H1 (cell line): ENCODE results near the gene MPP2. TPM values are rescaled to one million over a fixed set of nuclear protein-coding genes. Genes with fewer than 3 reads are reported as not detected.

Experiments used
- CTCF ChIA-PET: fragments of 300-600 bp; sonication (Branson Sonifier 250); formaldehyde crosslinking; loops from one replicate; lab custom pipeline; 2021; ENCODE audit not compliant: partially characterized antibody; lab: Charles Lee
- POLR2A ChIA-PET: fragments of 300-600 bp; sonication (Branson Sonifier 250); formaldehyde crosslinking; loops from one replicate; lab custom pipeline; 2021; ENCODE audit warnings: inconsistent platforms; ENCODE audit not compliant: partially characterized antibody; lab: Charles Lee
- DNase-seq, 2 experiments: peaks; one replicate each; pipeline versions ENCODE4 v3.0.0 to v3.0.0-alpha.2; 2010 to 2022; ENCODE audit warnings: low spot score in 2 of 2, low read depth in 1 of 2, mixed read lengths in 1 of 2
- FAIRE-seq: peaks from 2 replicates; lab custom pipeline; 2011; peaks lifted over from hg19 to GRCh38; lab: Jason Lieb, UNC
- H2AFZ ChIP-seq: 2 replicates; pipeline ENCODE4 v1.8.1; 2012; ENCODE audit warnings: low read length, inconsistent platforms
- H2AK5ac ChIP-seq: 2 replicates; pipeline ENCODE4 v1.6.1; 2013; ENCODE audit warnings: low read depth, low read length
- H2BK120ac ChIP-seq: replicated peaks from 2 replicates; pipeline ENCODE3; 2013; ENCODE audit warnings: low read depth, low read length, inconsistent platforms
- H2BK12ac ChIP-seq: 2 replicates; pipeline ENCODE4 v1.6.1; 2013; ENCODE audit warnings: low read depth, low read length
- H2BK15ac ChIP-seq: 2 replicates; pipeline ENCODE4 v1.6.1; 2013; ENCODE audit warnings: low read length
- H2BK20ac ChIP-seq: 2 replicates; pipeline ENCODE4 v1.6.1; 2013; ENCODE audit warnings: low read length
- H2BK5ac ChIP-seq: 2 replicates; pipeline ENCODE4 v1.6.1; 2013; ENCODE audit warnings: low read depth, low read length
- H3K14ac ChIP-seq: 2 replicates; pipeline ENCODE4 v1.6.1; 2013; ENCODE audit warnings: inconsistent platforms; ENCODE audit not compliant: insufficient read length
- H3K18ac ChIP-seq: 2 replicates; pipeline ENCODE4 v1.6.1; 2013; ENCODE audit warnings: low read length; ENCODE audit errors: extremely low read depth
- H3K23ac ChIP-seq: 2 replicates; pipeline ENCODE4 v1.6.1; 2013; ENCODE audit warnings: inconsistent platforms; ENCODE audit not compliant: insufficient read length
- H3K23me2 ChIP-seq: 2 replicates; pipeline ENCODE4 v1.6.1; 2013; ENCODE audit warnings: low read depth, low read length
- H3K27ac ChIP-seq: 2 replicates; pipeline ENCODE4 v1.6.1; 2011; ENCODE audit warnings: low read depth, low read length, inconsistent platforms
- H3K27me3 ChIP-seq, 4 experiments: replicated peaks in 1 of 4; 1 replicate in 1 of 4; 2 replicates in 3 of 4; pipeline versions ENCODE4 v1.6.1 to v1.8.1; 2011 to 2013; ENCODE audit warnings: low read length in 3 of 4, mild to moderate bottlenecking in 3 of 4, inconsistent platforms in 2 of 4, mixed read lengths in 2 of 4, moderate library complexity in 1 of 4; ENCODE audit not compliant: control insufficient read depth in 3 of 4, insufficient read depth in 3 of 4; ENCODE audit errors: extremely low read depth in 1 of 4
- H3K36me3 ChIP-seq, 4 experiments: 2 replicates each; pipeline versions ENCODE4 v1.6.1 to v1.8.1; 2011 to 2013; ENCODE audit warnings: mild to moderate bottlenecking in 4 of 4, low read length in 3 of 4, moderate library complexity in 2 of 4, control low read depth in 1 of 4, inconsistent platforms in 1 of 4; ENCODE audit not compliant: insufficient read depth in 4 of 4, control insufficient read depth in 2 of 4
- H3K4ac ChIP-seq: replicated peaks from 2 replicates; pipeline ENCODE3; 2013; ENCODE audit warnings: low read length, low read depth, mixed read lengths, inconsistent platforms; ENCODE audit not compliant: insufficient read length
- H3K4me1 ChIP-seq, 4 experiments: replicated peaks in 1 of 4; 1 replicate in 1 of 4; 2 replicates in 3 of 4; pipeline versions ENCODE4 v1.6.1 to v1.8.1; 2011 to 2013; ENCODE audit warnings: low read length in 3 of 4, inconsistent platforms in 2 of 4, mixed read lengths in 1 of 4; ENCODE audit not compliant: insufficient read depth in 4 of 4, control insufficient read depth in 3 of 4
- H3K4me2 ChIP-seq, 2 experiments: 2 replicates each; pipeline versions ENCODE4 v1.6.1 to v1.8.1; 2011 to 2013; ENCODE audit warnings: low read depth in 2 of 2, low read length in 2 of 2, control low read depth in 1 of 2, inconsistent platforms in 1 of 2, mild to moderate bottlenecking in 1 of 2; ENCODE audit not compliant: insufficient read depth in 1 of 2
- H3K4me3 ChIP-seq, 4 experiments: fragments of 200-600, 300-600 bp in 1 of 4; sonication (generic), shearing (Covaris generic), sonication (Bioruptor Twin) in 1 of 4; 2 replicates each; pipeline versions ENCODE4 v1.5.1 to v1.8.1; 2011 to 2016; ENCODE audit warnings: low read length in 4 of 4, low read depth in 3 of 4, control low read depth in 2 of 4, inconsistent platforms in 2 of 4, mild to moderate bottlenecking in 2 of 4, mixed read lengths in 1 of 4, moderate library complexity in 1 of 4; ENCODE audit not compliant: insufficient read depth in 2 of 4; ENCODE audit errors: extremely low read depth in 1 of 4
- H3K56ac ChIP-seq: replicated peaks from 2 replicates; pipeline ENCODE3; 2013; ENCODE audit warnings: low read depth, mild to moderate bottlenecking, mixed read lengths, low read length, inconsistent platforms; ENCODE audit not compliant: insufficient read length
- H3K79me1 ChIP-seq: 2 replicates; pipeline ENCODE4 v1.6.1; 2013; ENCODE audit warnings: low read depth, low read length, control low read depth
- H3K79me2 ChIP-seq, 2 experiments: 2 replicates each; pipeline versions ENCODE4 v1.6.1 to v1.8.1; 2012 to 2013; ENCODE audit warnings: low read length in 2 of 2, mild to moderate bottlenecking in 2 of 2, inconsistent platforms in 1 of 2; ENCODE audit not compliant: insufficient read depth in 2 of 2, control insufficient read depth in 1 of 2
- H3K9ac ChIP-seq, 4 experiments: replicated peaks in 1 of 4; 1 replicate in 1 of 4; 2 replicates in 3 of 4; pipeline versions ENCODE4 v1.6.1 to v1.8.1; 2011 to 2013; ENCODE audit warnings: low read depth in 3 of 4, low read length in 3 of 4, control low read depth in 2 of 4, mild to moderate bottlenecking in 2 of 4, moderate library complexity in 2 of 4, inconsistent platforms in 1 of 4; ENCODE audit errors: extremely low read depth in 1 of 4
- H3K9me3 ChIP-seq, 2 experiments: 2 replicates each; pipeline versions ENCODE4 v1.6.1 to v1.8.1; 2012 to 2013; ENCODE audit warnings: mild to moderate bottlenecking in 2 of 2, moderate library complexity in 2 of 2, control low read depth in 1 of 2, inconsistent platforms in 1 of 2, low read depth in 1 of 2, low read length in 1 of 2, mixed read lengths in 1 of 2; ENCODE audit not compliant: insufficient read depth in 2 of 2
- H4K20me1 ChIP-seq, 2 experiments: replicated peaks in 1 of 2; 2 replicates each; pipeline versions ENCODE3 to v1.8.1; 2011 to 2013; ENCODE audit warnings: inconsistent platforms in 2 of 2, low read length in 2 of 2, mild to moderate bottlenecking in 1 of 2; ENCODE audit not compliant: insufficient read depth in 2 of 2, control insufficient read depth in 1 of 2
- H4K5ac ChIP-seq: 2 replicates; pipeline ENCODE4 v1.6.1; 2013; ENCODE audit warnings: low read length, low read depth, mixed read lengths, inconsistent platforms; ENCODE audit not compliant: insufficient read length
- H4K8ac ChIP-seq: 2 replicates; pipeline ENCODE4 v1.8.0; 2013; ENCODE audit warnings: mild to moderate bottlenecking, moderate library complexity, low read length, inconsistent platforms; ENCODE audit not compliant: insufficient read depth; ENCODE audit errors: extremely low read depth
- H4K91ac ChIP-seq: replicated peaks from 2 replicates; pipeline ENCODE3; 2013; ENCODE audit warnings: low read length, mixed read lengths, inconsistent platforms; ENCODE audit not compliant: insufficient read length
- ASH2L ChIP-seq: fragments of 200-600, 300-600 bp; sonication (generic); IDR thresholded peaks from one replicate; pipeline ENCODE4 v1.7.1; 2017; ENCODE audit warnings: low read length
- BACH1 ChIP-seq: IDR thresholded peaks from 2 replicates; pipeline ENCODE4 v1.6.1; 2012; ENCODE audit warnings: low read length, improper control_type of control experiment
- E2F6 ChIP-seq: IDR thresholded peaks from 2 replicates; pipeline ENCODE4 v1.6.1; 2012; ENCODE audit warnings: inconsistent platforms
- EGR1 ChIP-seq: IDR thresholded peaks from 2 replicates; pipeline ENCODE4 v1.6.1; 2011; ENCODE audit warnings: low read depth, low read length, borderline replicate concordance
- POLR2A ChIP-seq, 2 experiments: IDR thresholded peaks; 1 replicate in 1 of 2; 2 replicates in 1 of 2; pipeline ENCODE4 v1.6.1; 2011; ENCODE audit warnings: low read depth in 2 of 2, low read length in 2 of 2, mild to moderate bottlenecking in 2 of 2; ENCODE audit errors: control extremely low read depth in 1 of 2
- RXRA ChIP-seq: IDR thresholded peaks from 2 replicates; pipeline ENCODE4 v1.6.1; 2011; ENCODE audit warnings: low read depth, mild to moderate bottlenecking, low read length, moderate library complexity; ENCODE audit not compliant: insufficient read depth
- SP1 ChIP-seq: IDR thresholded peaks from 2 replicates; pipeline ENCODE4 v1.6.1; 2011; ENCODE audit warnings: low read depth, low read length
- TBP ChIP-seq: IDR thresholded peaks from 2 replicates; pipeline ENCODE4 v1.6.1; 2011; ENCODE audit warnings: low read depth, low read length, improper control_type of control experiment
- ZNF274 ChIP-seq: IDR thresholded peaks from 2 replicates; pipeline ENCODE4 v1.7.0; 2012; ENCODE audit warnings: low read length, borderline replicate concordance; ENCODE audit errors: extremely low read depth
- WGBS, 2 experiments: shearing (Covaris generic) in 1 of 2; methylation state at CpG; one replicate each; pipeline versions ENCODE4 v1.1.6 to v1.1.7; 2013 to 2015; ENCODE audit warnings: low lambda C conversion rate in 2 of 2, mixed read lengths in 2 of 2, inconsistent platforms in 1 of 2, low coverage in 1 of 2, missing lambda C conversion rate in 1 of 2; ENCODE audit not compliant: insufficient replicate concordance in 2 of 2, insufficient coverage in 1 of 2, insufficient read length in 1 of 2; ENCODE audit errors: extremely low coverage in 1 of 2, missing lambda C conversion rate in 1 of 2; 5-methylcytosine and 5-hydroxymethylcytosine counted together
- polyA plus RNA-seq, 7 experiments: library from polyadenylated mRNA; depleted of rRNA in 3 of 7; stranded (reverse) in 5 of 7; unstranded in 2 of 7; fragments of >200 nt in 5 of 7; fragments of 200-250 nt in 2 of 7; gene quantifications; 1 replicate in 5 of 7; 2 replicates in 1 of 7; 4 replicates in 1 of 7; pipeline versions ENCODE4 v1.2.1 to v1.2.3, GENCODE V29; 2011 to 2013; ENCODE audit warnings: missing spikeins in 2 of 7, mixed read lengths in 2 of 7
- total RNA-seq: library from RNA; stranded (reverse); fragmentation: NEBNext Ultra II Directional; extraction: Animal tissue kit (Norgen Biotek cat#: 25700); gene quantifications from 2 replicates; pipeline ENCODE4 v1.2.1, GENCODE V29; 2021

Gene MPP2
- total and polyA plus RNA-seq, 2 of the 8 experiments (the other 6 are each of a cell fraction or from before 2014, with no cell fraction given), result 30.9 to 34.1 TPM

- DNase-seq (no peak), FAIRE-seq (no peak)
- no peak overlapping the region for H3K18ac ChIP-seq
- H4K91ac ChIP-seq, result no peak overlapping the region
- TF ChIP-seq ASH2L (no peak), BACH1 (no peak), EGR1 (no peak), POLR2A (IDR thresholded peaks at IDR 0.05; ENCODE audit: control extremely low read depth in 1 of 2, low read depth in 2 of 2, low read length in 2 of 2) (no peak), E2F6 (no peak), ZNF274 (no peak), RXRA (no peak), TBP (no peak), SP1 (no peak)
- H3K14ac ChIP-seq, result no peak overlapping the region
- no peak overlapping the region for H3K9ac ChIP-seq
- H3K4ac ChIP-seq, result no peak overlapping the region
- no peak overlapping the region for H2AFZ ChIP-seq
- WGBS, 2 experiments, result 84% methylated on average over 7 of the region's 7 CpGs; no CpG with 5 or more reads in 1 of the 2 experiments
- H3K56ac ChIP-seq, result no peak overlapping the region
- no peak overlapping the region for H2BK120ac ChIP-seq
- H3K27ac ChIP-seq, result no peak overlapping the region
- H3K23me2 ChIP-seq, result no peaks in the 10 kb centered on the region
- no peak overlapping the region for H4K5ac ChIP-seq
- H3K9me3 ChIP-seq, result no peaks in the 10 kb centered on the region
- no peak overlapping the region for H3K23ac ChIP-seq
- no peaks in the 10 kb centered on the region for H3K79me1 ChIP-seq
- no peak overlapping the region for H3K4me3 ChIP-seq
- ChIA-PET POLR2A (interaction anchor here (1.1 kb wide), 1 partner anchor 14 kb away, joined by 4 read pairs; no protein-coding TSS in a partner anchor), CTCF (interaction anchor here (0.7 to 5.9 kb wide), 10 partner anchors 10 to 162 kb away, joined by 3 to 23 read pairs (median 6); no protein-coding TSS in a partner anchor)
- no peaks in the 10 kb centered on the region for H4K20me1 ChIP-seq
- peaks cover 0 to 4% (median under 1%) of the 10 kb centered on the region in 4 experiments; a peak in 3 of 7 replicates for H3K4me1 ChIP-seq
- no peak overlapping the region for H2BK5ac ChIP-seq
- H3K27me3 ChIP-seq, result no peaks in the 10 kb centered on the region; a peak in 1 of 7 replicates
- no peak overlapping the region for H2BK15ac ChIP-seq
- H2BK20ac ChIP-seq, result no peak overlapping the region
- no peak overlapping the region for H2BK12ac ChIP-seq
- H4K8ac ChIP-seq, result no peak overlapping the region
- no peaks in the 10 kb centered on the region for H3K36me3 ChIP-seq
- no peak overlapping the region for H3K4me2 ChIP-seq
- H2AK5ac ChIP-seq, result no peak overlapping the region
- no peaks in the 10 kb centered on the region for H3K79me2 ChIP-seq
Measured at GRCh38 chr17:43853546-43853945, 53.8 kb downstream of the MPP2 start.
